Loucy (cell line): ENCODE measurements around the gene ARIH1.

Source experiments
- EZH2phosphoT487 ChIP-seq: fragments of 200-600 bp; IDR thresholded peaks from 2 replicates; pipeline ENCODE4 v1.6.1; 2018; ENCODE audit warnings: antibody characterized with exemption, mild to moderate bottlenecking, moderate library complexity, borderline replicate concordance
- TF ChIP-seq, protein P1 (sequence below): fragments of 200-600 bp; sonication (generic); conservative IDR thresholded peaks from 2 replicates; pipeline ENCODE4 v1.5.1; 2014; ENCODE audit warnings: mild to moderate bottlenecking, antibody characterized with exemption, low read length

DNA sequence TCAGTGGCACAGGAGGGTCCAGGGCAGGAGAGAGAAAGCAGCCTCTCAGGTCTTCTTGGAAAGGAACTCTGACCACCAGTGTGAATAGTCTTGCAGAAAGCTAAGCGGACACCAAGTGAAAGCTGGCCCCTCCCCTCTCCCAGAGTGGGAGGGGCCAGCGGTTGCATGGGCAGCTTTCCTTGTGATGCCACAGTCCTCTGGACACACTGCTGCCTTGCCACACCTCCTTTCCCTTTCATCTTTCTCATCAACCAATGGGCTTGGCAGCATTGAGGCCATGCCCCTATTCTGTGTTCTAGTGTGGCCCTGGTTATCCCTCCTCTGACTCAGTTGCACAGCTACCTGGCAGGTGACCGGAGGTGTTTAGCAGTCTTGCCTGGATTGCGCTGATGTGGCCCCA lies 130.7 kb downstream of the ARIH1 start:
- no peak for TF ChIP-seq EZH2phosphoT487
- TF ChIP-seq, protein P1, sequence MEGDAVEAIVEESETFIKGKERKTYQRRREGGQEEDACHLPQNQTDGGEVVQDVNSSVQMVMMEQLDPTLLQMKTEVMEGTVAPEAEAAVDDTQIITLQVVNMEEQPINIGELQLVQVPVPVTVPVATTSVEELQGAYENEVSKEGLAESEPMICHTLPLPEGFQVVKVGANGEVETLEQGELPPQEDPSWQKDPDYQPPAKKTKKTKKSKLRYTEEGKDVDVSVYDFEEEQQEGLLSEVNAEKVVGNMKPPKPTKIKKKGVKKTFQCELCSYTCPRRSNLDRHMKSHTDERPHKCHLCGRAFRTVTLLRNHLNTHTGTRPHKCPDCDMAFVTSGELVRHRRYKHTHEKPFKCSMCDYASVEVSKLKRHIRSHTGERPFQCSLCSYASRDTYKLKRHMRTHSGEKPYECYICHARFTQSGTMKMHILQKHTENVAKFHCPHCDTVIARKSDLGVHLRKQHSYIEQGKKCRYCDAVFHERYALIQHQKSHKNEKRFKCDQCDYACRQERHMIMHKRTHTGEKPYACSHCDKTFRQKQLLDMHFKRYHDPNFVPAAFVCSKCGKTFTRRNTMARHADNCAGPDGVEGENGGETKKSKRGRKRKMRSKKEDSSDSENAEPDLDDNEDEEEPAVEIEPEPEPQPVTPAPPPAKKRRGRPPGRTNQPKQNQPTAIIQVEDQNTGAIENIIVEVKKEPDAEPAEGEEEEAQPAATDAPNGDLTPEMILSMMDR, result no peak
